C4-2B (cell line): Measurements from ENCODE around the gene AGPAT4.

Source experiments
- H3K27ac ChIP-seq: fragments of 450-650 bp; 2 replicates; pipeline ENCODE4 v1.5.1; 2017
- ZFX ChIP-seq: fragments of 450-650 bp; IDR thresholded peaks from 2 replicates; pipeline ENCODE4 v1.6.1; 2017
- TF ChIP-seq, protein P1 (sequence below): fragments of 450-650 bp; conservative IDR thresholded peaks from 2 replicates; pipeline ENCODE4 v1.5.1; 2017; ENCODE audit warnings: mild to moderate bottlenecking

The AGPAT4 gene

DNA sequence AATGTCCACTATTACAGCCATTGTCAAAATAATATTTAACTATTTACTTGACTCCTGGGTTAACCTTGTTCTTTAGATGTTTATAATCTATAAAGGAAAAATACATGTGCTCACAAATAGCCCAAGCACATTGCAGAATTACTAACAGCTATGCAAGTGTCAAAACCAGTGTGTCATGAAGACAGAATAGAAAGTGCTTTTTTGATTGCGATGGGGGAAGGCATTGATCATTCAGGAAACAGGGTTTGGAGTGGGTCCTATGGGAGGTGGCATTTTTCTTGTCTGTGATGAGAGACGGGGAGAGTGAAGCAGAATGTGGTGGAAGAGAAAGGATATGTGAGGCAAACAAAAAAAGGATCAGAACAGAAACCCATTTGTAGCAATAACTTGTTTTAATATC is 1.0 kb upstream of the AGPAT4 start:
- TF ChIP-seq, protein P1, sequence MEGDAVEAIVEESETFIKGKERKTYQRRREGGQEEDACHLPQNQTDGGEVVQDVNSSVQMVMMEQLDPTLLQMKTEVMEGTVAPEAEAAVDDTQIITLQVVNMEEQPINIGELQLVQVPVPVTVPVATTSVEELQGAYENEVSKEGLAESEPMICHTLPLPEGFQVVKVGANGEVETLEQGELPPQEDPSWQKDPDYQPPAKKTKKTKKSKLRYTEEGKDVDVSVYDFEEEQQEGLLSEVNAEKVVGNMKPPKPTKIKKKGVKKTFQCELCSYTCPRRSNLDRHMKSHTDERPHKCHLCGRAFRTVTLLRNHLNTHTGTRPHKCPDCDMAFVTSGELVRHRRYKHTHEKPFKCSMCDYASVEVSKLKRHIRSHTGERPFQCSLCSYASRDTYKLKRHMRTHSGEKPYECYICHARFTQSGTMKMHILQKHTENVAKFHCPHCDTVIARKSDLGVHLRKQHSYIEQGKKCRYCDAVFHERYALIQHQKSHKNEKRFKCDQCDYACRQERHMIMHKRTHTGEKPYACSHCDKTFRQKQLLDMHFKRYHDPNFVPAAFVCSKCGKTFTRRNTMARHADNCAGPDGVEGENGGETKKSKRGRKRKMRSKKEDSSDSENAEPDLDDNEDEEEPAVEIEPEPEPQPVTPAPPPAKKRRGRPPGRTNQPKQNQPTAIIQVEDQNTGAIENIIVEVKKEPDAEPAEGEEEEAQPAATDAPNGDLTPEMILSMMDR, result no peak
- no peak for TF ChIP-seq ZFX
- H3K27ac ChIP-seq, result no peak overlapping the region

- H3K27ac ChIP-seq, result peak overlapping the region; percentile 36
- no peak for TF ChIP-seq ZFX
Observed at GRCh38 chr6:161274488-161274858, 612 bp upstream of the AGPAT4 start.

DNA sequence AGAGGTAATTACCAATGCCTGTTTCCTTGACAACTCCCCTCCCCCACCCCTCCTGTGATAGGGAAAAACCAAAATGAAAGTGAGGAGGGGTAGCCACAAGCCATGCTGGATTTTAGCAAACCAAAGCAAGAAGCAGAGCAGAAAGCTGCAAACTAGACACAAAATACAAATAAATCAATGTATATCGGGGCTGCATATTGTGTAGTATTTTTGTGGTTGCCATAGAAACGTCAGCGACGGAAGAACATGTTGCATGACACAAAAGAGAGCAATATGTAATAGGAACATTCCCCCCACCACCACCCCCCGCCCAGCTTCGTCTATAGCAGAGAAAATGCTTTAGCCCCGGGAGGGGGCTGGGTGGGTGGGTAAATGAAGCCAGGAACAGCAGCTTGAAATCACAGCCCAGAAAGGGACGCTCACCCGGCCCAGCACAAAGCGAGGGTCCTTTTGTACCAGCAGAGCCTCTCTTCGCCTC is 548 bp downstream of the AGPAT4 start:
- H3K27ac ChIP-seq, result peak overlapping the region; percentile 36
- TF ChIP-seq, protein P1, result no peak
- TF ChIP-seq ZFX, result no peak

DNA sequence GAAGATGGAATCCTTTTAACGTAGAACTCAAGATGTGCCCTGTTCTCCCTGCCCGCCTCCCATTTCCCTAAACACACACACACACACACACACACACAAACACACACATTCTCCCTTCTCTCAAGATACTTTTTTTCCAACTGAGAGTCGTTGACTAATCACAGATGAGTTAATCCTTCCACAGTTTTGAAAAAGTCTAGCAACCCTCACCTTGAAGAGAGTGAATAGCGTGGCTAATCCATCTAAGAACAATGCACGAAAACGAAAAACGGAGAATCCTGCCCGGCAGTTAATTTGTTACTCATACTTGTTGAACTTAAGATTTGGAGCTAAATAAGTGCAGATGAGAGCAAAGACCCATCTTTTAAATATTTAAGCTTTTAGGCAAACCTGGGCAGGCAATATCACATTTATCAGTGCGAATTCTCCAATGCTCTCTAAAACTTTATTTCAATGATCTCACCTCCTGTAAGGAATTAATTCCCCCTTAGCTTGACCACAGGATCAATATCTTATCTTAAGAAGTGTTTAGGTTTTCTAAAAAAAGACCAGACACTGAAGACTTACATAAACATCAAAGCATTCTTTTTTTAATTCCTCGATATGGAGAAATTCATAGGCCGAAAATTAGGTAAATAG is 1.1 kb downstream of the AGPAT4 start:
- TF ChIP-seq ZFX, result no peak
- TF ChIP-seq, protein P1, result no peak
- no peak overlapping the region for H3K27ac ChIP-seq

GRCh38 chr6:161271343-161272030 is 2.4 kb downstream of the AGPAT4 start:
- TF ChIP-seq ZFX, result no peak
- TF ChIP-seq, protein P1, result no peak
- H3K27ac ChIP-seq, result peak overlapping the region; percentile 37; the same call in 1 of the 2 replicates

DNA sequence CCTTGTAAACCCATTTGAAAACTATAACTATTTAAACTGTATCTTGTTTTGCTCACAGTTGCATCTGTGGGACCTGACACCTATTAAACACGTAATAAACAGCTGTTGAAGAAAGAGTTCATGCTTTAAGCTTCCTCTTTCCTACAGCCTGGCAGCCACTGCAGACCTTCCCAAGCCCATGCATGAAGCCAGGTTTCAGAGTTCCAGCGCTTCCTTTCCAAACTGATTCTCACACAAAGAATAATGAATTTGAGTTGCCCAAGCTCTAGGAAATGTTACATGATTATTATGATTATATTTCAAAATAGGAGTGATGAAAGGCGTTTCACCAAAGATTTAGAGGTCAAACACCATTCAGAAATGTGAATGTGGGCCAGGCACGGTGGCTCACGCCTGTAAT is 3.7 kb downstream of the AGPAT4 start:
- no peak for TF ChIP-seq ZFX
- TF ChIP-seq, protein P1, result no peak
- no peak overlapping the region for H3K27ac ChIP-seq

DNA sequence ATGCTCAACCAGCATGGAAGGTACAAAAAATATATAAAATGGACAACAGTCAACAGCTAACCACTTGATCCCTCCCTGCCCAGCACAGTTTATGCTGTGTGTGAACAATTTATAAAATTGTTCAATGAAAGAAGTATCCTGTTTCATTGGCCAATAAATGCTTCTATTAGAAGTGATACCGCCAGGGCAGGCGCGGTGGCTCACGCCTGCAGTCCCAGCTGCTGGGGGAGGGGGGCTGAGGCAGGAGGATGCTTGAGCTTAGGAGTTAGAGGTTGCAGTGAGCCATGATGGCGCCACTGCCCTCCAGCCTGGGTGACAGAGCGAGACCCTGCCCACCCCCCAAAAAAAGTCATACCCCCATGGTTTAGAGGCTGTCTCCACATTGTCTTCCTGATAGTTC is 4.6 kb downstream of the AGPAT4 start:
- H3K27ac ChIP-seq, result no peak overlapping the region
- TF ChIP-seq ZFX, result no peak
- TF ChIP-seq, protein P1, result no peak
